Skeletal muscle tissue (tissue), 1 donor: ENCODE results near the gene FFAR3. TPM values are rescaled to one million over a fixed set of nuclear protein-coding genes. Genes with fewer than 3 reads are reported as not detected.

ENCODE experiments used
- total RNA-seq: library from RNA; depleted of rRNA; stranded (reverse); fragments of >200 nt; gene quantifications from one replicate; pipeline ENCODE4 v1.2.3, GENCODE V29; 2014

FFAR3 gene
- total RNA-seq, 1 donor from 2014 or later = not detected

Other genes starting within 250 kb of the FFAR3 start
- not detected for gene FXYD3, start 242.6 kb upstream of the FFAR3 start, total RNA-seq
- 5.2 TPM for gene LGI4, start 223.4 kb upstream of the FFAR3 start, total RNA-seq
- gene FXYD1, start 219.6 kb upstream of the FFAR3 start, total RNA-seq = 45.4 TPM
- 0.52 TPM for gene FXYD7, start 215.2 kb upstream of the FFAR3 start, total RNA-seq
- gene FXYD5, start 203.7 kb upstream of the FFAR3 start, total RNA-seq = 7.3 TPM
- gene FAM187B, start 129.7 kb upstream of the FFAR3 start, total RNA-seq = not detected
- gene LSR, start 109.5 kb upstream of the FFAR3 start, total RNA-seq = 0.52 TPM
- gene USF2, start 89.5 kb upstream of the FFAR3 start, total RNA-seq = 24.5 TPM
- not detected for gene HAMP, start 75.9 kb upstream of the FFAR3 start, total RNA-seq
- gene MAG, start 66.3 kb upstream of the FFAR3 start, total RNA-seq = 1.6 TPM
- 4.7 TPM for gene CD22, start 29.3 kb upstream of the FFAR3 start, total RNA-seq
- gene FFAR1, start 10.6 kb upstream of the FFAR3 start, total RNA-seq = not detected
- gene GPR42, start 12.6 kb downstream of the FFAR3 start, total RNA-seq = not detected
- 1.0 TPM for gene FFAR2, start 89.8 kb downstream of the FFAR3 start, total RNA-seq
- not detected for gene KRTDAP, start 132.0 kb downstream of the FFAR3 start, total RNA-seq
- gene DMKN, start 155.2 kb downstream of the FFAR3 start, total RNA-seq = not detected
- not detected for gene SBSN, start 169.9 kb downstream of the FFAR3 start, total RNA-seq
- gene GAPDHS, start 175.0 kb downstream of the FFAR3 start, total RNA-seq = not detected
- gene TMEM147, start 187.2 kb downstream of the FFAR3 start, total RNA-seq = 55.3 TPM
- not detected for gene ATP4A, start 205.2 kb downstream of the FFAR3 start, total RNA-seq
- gene PMIS2, start 227.7 kb downstream of the FFAR3 start, total RNA-seq = not detected